GM12878 (cell line): Measurements from ENCODE around the gene PRC1.

ENCODE experiments used
- FOXK2 ChIP-seq: fragments of 450-650 bp; IDR thresholded peaks from 2 replicates; pipeline ENCODE4 v1.6.1; 2017; ENCODE audit warnings: mild to moderate bottlenecking, moderate library complexity
- KAT2A ChIP-seq: conservative IDR thresholded peaks from 2 replicates; pipeline ENCODE4 v1.6.1; 2011; ENCODE audit warnings: low read depth, low read length; ENCODE audit not compliant: control insufficient read depth
- RAD21 ChIP-seq: IDR thresholded peaks from 2 replicates; pipeline ENCODE4 v1.6.1; 2011; ENCODE audit warnings: mild to moderate bottlenecking, low read depth, low read length, moderate library complexity; ENCODE audit not compliant: insufficient read depth

- no peak for TF ChIP-seq FOXK2
- TF ChIP-seq RAD21: no peak
- no peak for TF ChIP-seq KAT2A
These were observed 72.4 kb downstream of the PRC1 start for GRCh38 chr15:90921887-90922286.
